ENCODE data around the gene SOBP. TPM values are rescaled to one million over a fixed set of nuclear protein-coding genes. Genes with fewer than 3 reads are reported as not detected.

SOBP gene
- total and polyA plus RNA-seq, 2 donors (not counting 3 experiments of a cell fraction or from before 2014, with no cell fraction given): 0.35 to 6.6 TPM

GRCh38 chr6:107620732-107621131 is 130.8 kb downstream of the SOBP start:
- TF ChIP-seq FOS (IDR thresholded peaks at IDR 0.05; ENCODE audit: borderline replicate concordance, insufficient read depth, low read length) (peak; percentile 45), POLR2A (IDR thresholded peaks at IDR 0.05; ENCODE audit: low read depth, low read length) (no peak), MAX (IDR thresholded peaks at IDR 0.05; ENCODE audit: insufficient read depth, insufficient read length) (no peak), POLR2AphosphoS5 (IDR thresholded peaks at IDR 0.05; ENCODE audit: insufficient read depth, low read depth, low read length) (no peak), JUN (IDR thresholded peaks at IDR 0.05; ENCODE audit: borderline replicate concordance, insufficient read depth, insufficient read length, low read depth) (peak; percentile 17), MYC (IDR thresholded peaks at IDR 0.05; ENCODE audit: low read depth, low read length) (no peak), EZH2 (IDR thresholded peaks at IDR 0.05; ENCODE audit: borderline replicate concordance, low read depth, low read length, severe bottlenecking) (no peak), CTCF (IDR thresholded peaks at IDR 0.05; ENCODE audit: extremely low read depth in 1 of 2, insufficient read depth in 1 of 2, low read depth in 1 of 2, low read length in 2 of 2) (no peak), GATA2 (IDR thresholded peaks at IDR 0.05; ENCODE audit: insufficient read depth, insufficient read length, low read depth, low read length) (peak; percentile 6)
- H3K27ac ChIP-seq (ENCODE audit: insufficient read depth, low read depth, low read length): no peak overlapping the region
- no peaks in the 10 kb centered on the region for H3K27me3 ChIP-seq (ENCODE audit: control insufficient read depth in 2 of 2, insufficient read depth in 2 of 2, low read length in 2 of 2)
- H3K9me3 ChIP-seq (replicated peaks; ENCODE audit: control insufficient read depth, insufficient read depth, low read length): no peaks in the 10 kb centered on the region
- no TSS peak for BruUV-seq (replicated peaks)
- no peaks in the 10 kb centered on the region for H3K79me2 ChIP-seq (ENCODE audit: control insufficient read depth, insufficient read depth, low read length)
- H2AFZ ChIP-seq (ENCODE audit: low read depth, low read length): no peak overlapping the region
- intact Hi-C loops (cut with micrococcal nuclease) (no loop called here), dilution Hi-C loops (cut with MboI; ENCODE audit: extremely low pct_ligation_motif_present, low sequenced_read_pairs) (no loop called here)
- peak; percentile 87 for FAIRE-seq
- ChIA-PET POLR2A (no interaction called here), CTCF (interaction anchor here (0.8 to 1.2 kb wide), 4 partner anchors 9 to 247 kb away, joined by 3 to 5 read pairs (median 3); no protein-coding TSS in a partner anchor)
- no peak overlapping the region for H3K9ac ChIP-seq (replicated peaks; ENCODE audit: extremely low read depth, insufficient read depth, low read length)
- H3K4me3 ChIP-seq (replicated peaks in 1 of 3; ENCODE audit: insufficient read depth in 1 of 3, low read depth in 1 of 3, low read length in 3 of 3): no peak overlapping the region
- H3K4me2 ChIP-seq (ENCODE audit: insufficient read depth, low read length): no peak overlapping the region
- H3K9me1 ChIP-seq (replicated peaks; ENCODE audit: control insufficient read depth, extremely low read depth, insufficient read depth, low read length): no peaks in the 10 kb centered on the region
- H3K4me1 ChIP-seq (ENCODE audit: control insufficient read depth, extremely low read depth, insufficient read depth, low read length): peaks cover 20% of the 10 kb centered on the region
- peak; percentile 64 for DNase-seq (ENCODE audit: low read depth, low spot score)
- no peaks in the 10 kb centered on the region for H3K36me3 ChIP-seq (ENCODE audit: control insufficient read depth in 2 of 2, extremely low read depth in 1 of 2, insufficient read depth in 2 of 2, low read length in 2 of 2)
- no peaks in the 10 kb centered on the region for H4K20me1 ChIP-seq (replicated peaks; ENCODE audit: control insufficient read depth, extremely low read depth, insufficient read depth, low read length)
